Stimulated activated CD4-positive, alpha-beta T cell treated with anti-CD3 and anti-CD28 coated beads, Interleukin-1b, Interleukin-23, amount 100 ng/mL, for 4 hours (primary cell): ENCODE measurements around the gene TAF6.

ENCODE experiments used
- DNase-seq, 2 donors: peaks; one replicate each; pipeline ENCODE4 v3.0.0-alpha.2; 2020; ENCODE audit warnings: low read depth in 2 of 2

TAF6 gene

DNA sequence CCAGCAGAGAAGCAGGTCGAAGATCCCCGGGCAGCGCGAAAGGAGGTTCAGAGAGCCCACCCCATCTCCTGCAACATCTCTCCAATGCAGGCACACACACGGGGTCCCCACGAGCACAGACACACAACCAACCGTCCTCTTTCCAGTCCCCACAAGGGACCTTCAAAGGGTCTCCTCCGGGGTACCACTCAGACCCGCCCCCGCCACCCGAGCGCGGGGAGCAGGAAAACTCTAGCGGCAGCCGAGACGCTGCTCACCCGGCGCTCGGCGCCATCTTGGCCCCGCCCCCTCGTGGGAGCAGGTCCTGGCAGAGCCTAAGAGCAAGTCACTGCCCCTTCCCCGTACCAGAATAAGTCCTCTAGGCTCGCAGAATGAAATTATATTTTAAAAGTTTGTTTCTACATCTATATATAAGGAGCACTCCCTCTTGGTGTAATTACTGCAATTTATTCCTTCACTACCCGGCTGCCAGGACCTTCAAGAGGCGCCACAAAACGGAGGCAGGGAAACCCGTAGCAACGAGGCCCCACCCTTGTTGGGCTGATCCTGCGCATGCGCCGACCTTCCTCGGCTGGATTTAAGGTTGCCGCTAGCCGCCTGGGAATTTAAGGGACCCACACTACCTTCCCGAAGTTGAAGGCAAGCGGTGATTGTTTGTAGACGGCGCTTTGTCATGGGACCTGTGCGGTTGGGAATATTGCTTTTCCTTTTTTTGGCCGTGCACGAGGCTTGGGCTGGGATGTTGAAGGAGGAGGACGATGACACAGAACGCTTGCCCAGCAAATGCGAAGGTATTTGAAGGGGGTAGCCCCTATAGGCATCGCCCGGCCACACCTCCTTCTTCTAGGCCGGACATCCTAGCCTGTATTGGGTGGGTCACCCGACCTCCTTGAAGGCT is at the start of gene TAF6, which contains the start of gene CNPY4:
TAF6 (minus strand) TSS at position 287 of the 898 bp plus-strand sequence. CDS start 5,149 bp downstream, outside the sequence.
CNPY4 (plus strand) TSS at position 563 of the 898 bp plus-strand sequence; CDS start at position 674, 111 bp downstream.
- peak; percentile 94 for DNase-seq

DNA sequence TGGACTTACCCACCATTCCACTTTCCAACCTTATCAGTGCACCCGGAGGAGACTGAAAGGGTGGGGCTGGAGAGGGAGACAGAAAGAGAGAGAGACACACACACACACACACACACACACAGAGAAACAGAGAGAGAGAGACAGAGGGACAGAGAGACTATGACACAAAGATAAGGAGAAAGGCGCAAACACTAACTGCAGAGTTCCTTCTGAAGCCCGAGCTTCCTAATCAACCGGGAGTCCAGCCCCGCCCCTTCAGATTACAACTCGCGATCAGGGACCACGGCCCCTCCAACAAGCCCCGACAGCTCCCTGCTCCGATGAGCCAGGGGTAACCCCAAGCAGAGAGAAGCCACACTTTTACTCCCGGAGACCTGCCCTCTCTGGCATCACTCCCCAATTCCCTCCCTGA is 48.8 kb upstream of the TAF6 start:
- no peak for DNase-seq

DNA sequence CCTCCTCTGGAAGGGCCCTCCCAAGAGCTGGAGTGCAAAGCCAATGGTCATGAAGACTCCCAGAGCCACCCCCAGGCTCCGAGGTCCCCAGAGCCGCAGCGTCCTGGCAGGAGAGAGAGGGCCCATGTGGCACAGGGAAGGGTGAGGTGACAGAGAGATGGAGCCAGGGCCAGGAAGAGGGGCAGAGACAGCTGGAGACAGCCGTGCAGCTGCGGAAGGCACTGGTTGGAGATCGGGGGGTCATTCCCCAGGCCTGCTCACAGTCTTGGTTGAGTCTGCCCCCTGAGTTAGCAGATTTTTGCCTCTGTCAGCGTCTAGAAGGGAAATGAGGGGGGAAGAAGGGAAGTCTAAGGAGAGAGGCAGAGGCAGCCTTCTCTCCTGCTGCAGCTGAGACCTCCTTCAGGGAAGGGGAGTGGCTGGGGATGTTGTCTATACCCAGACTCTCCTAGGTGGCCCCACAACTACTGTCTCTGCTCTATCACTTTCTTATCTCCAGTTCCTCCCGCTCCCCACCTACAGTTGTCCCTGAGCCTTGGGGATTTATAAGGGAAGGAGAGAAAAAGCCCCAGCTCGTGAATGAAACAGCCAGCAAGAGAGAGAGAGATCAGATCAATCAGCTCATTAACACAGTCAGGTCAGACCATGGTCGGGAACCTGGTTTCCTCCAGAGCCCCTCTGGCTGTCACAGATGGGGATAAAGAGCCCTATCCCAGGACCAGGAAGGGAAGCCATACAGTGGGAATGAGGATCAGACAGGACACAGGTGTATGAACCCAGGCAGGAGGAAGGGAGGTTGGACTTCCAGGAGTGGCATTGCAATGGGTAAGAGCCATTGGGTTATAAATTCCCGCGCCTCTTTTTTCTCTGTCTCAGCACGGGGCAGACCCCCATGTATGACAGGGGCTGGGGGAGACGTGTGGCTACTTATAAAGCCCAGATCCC is 48.1 kb upstream of the TAF6 start:
- DNase-seq, result no peak

DNA sequence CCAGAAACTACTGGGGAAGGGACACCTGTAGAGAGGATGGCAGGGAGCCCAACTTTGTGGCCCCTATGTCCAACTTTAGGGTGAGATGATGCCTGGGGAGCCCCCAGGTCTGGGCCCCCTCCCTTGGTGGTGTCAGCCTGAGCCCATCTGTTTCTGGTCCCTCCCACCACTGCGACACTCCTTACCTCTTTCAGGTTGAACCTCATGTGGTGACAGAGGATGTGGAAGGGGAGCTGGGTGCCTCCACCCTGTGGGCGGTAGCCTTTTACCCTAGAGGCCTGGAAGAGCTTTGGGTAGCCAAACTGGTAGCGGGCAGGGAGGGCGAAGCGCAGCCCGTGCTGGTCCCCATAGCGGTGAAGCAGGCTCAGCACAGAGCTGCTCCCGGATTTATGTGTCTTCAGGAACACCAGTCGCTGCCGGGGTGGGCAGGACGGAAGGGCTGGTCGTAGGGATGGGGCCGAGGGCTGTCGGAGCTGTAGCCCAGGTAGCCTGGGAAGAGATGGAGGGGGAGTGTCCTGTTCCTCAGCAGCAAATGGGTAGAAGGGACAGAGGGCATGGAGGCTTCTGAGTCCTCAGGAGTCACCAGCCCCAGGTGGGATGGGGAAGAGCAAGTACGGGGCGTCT is 47.3 kb upstream of the TAF6 start:
- DNase-seq, result no peak

DNA sequence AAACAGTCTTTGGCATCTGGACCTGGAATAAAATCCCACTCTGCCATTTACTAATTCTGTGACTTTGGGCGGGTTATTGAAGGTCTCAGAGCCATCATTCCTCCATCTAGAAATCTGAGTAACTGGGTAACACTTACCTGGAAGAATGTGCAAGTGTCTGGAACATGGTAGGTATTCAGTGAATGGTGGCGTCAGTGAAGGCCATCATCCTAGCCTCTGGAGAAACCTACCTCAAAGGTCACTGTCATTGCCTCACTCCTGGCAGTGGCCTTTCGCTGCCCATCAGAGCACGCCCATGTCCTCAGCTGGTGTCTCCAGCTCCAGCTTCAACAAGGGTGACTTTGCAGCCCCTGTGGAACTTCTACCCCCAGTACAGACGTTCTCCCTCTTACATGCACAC is 44.7 kb upstream of the TAF6 start:
- no peak for DNase-seq

DNA sequence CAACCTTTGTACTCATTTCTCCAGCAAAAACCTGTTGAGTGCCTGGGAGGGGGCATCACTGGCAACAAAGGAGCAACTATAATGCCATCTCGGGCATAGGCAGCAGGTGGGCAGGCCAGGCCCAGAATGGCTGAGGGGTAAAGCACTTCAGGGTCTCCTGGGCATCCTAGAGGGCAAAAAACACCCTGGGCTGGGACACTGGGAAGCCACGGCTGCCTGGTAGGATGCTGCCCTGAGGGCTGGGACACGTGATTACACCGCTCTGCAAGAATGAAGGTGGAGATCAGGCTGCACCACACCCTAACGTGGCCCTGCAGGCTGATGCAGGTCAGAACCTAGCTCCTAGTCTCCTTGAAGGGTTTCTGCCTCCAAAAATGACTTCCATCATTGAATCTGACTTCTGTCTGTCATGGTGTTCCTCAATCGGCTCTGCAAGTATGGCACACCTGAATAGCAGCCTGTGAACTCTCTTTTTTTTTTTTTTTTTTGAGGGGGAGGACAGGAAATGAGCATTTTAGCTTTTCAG is 43.9 kb upstream of the TAF6 start:
- DNase-seq, result no peak

DNA sequence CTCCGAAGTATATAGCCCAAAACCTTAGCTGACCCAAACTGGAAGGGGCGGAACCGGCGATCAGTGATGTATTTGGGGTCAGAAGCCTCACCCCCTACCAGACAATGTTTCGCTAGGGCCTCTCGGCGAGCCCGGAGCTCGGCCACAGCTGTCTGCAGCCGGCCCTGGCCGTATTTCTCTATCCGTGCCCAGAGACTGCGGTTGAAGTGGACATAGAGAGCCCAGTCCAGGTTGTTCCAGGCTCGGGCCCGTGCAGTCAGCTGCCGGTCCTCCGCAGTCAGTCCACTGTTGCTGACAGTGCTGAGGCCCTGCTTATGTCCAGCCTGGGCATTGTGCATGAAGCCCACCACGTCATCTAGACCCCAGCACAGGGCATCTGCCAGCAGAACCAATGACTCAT is 40.9 kb upstream of the TAF6 start:
- DNase-seq, result no peak

DNA sequence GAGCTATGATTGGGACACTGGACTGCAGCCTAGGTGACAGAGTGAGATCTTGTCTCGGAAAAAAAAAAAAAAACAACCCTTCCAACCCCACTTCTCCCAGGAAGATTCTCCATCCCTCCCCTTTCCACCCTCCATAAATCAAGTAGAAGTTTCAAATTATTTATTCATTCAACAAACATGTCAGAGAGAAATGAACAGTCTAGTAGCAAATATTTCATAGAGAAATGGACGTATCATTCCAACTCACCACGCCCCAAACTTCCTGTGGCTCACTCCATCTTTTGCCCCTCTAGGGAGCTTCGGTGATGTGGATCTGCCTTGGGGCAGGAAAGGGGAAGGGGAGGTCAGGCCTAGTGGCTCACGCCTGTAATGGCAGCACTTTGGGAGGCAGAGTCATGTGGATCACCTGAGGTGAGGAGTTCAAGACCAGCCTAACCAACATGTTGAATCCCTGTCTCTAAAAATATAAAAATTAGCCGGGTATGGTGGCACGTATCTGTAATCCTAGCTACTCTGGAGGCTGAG is 40.0 kb upstream of the TAF6 start:
- no peak for DNase-seq

DNA sequence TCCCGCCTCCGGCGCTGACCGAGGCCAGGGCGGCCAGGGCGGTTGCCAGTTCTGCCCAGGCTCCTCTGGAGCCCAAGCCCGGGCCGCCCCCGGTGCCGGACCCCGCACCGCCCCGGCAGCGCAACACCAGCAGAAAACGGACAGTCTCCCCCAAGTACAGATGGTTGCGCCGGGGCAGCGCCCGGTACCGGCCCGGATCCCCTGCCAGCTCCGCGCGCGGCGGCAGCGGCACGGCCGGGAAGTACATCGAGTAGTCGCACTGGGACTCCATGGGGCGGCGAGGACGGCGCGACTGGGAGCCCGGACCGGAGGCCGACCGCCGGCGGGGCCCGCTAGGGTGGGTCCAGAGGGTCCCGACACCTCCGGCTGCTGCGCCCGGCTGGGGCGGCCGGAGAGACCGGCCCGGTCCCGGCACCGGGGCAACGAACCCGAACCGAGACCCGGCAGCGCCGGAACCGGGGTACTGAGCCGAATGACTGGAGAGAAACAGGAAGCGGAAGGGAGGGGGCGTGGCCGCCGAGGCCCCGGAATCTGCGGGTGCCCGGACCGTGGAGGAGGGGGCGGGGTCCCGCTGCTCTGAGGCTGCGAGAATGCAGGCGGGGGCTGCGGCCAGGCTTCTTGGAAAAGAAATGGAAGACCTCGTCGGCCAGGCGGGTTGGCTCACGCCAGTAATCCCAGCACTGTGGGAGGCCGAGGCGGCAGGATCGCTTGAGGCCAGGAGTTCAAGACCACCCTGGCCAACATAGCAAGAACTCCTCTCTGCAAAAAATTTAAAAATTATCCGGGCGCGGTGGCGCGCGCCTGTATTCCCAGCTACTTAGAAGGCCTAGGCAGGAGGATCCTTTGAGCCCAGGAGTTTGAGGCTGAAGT is 39.3 kb upstream of the TAF6 start, which contains the start of gene TRAPPC14:
TRAPPC14 (minus strand) TSS at position 495 of the 870 bp plus-strand sequence; CDS start at position 271, 224 bp downstream.
- DNase-seq, result peak; percentile 88 to 96

DNA sequence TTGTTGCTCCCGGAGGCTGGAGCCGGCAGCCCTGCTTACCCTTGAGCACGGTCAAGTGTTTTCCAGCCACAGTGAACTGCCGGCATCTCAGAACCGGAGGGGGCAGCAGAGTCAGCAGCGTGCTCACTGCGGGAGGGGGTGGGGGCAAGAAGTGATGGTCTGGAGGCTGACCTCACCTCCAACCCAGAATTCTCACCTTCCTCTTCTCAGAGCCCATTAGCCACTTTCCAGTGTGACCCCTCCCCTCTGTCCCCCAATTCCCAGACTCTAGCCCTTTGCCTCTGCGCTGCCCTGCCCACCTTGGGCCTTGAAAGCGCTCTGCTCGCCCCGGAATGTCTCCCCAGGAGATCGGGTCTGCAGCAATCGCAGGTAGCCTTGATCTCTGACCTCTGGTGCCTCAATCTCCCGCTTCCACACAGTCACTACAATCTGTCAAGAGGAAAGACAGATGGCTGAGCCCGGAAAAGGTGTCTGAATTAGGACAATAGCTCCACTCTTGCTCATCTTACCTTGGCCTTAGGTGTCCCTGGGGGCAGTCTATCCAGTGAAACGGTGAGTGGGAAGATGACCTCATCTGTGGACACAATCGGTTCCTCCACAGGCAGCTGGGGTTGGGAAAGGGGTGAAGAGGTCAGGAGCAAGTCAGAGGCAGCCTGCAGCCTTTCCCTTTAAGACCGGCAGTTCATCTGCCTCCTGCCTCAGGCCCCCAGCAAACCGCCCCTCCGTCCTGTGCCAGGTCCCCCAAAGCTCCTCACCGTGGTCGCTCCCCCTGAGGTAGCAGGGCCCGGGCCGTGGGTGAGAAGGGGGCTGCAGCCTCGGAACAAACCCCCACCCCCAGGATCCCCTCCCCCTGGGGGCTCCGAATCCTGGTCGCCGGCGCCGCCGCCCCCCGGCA is 38.4 kb upstream of the TAF6 start:
- DNase-seq, result no peak

DNA sequence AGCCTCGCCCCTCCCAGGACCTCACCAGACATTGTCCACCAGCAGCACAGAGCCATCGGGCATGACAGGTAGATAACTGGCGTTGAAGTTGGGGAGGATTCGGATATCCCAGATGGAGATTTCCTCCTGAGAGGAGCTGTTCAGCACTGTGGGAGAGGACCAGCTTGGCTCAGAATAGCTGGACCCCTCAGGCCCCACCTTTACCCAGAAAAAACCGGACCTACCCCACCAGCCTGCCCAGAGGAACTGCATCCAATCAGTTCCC is 37.8 kb upstream of the TAF6 start:
- no peak for DNase-seq

DNA sequence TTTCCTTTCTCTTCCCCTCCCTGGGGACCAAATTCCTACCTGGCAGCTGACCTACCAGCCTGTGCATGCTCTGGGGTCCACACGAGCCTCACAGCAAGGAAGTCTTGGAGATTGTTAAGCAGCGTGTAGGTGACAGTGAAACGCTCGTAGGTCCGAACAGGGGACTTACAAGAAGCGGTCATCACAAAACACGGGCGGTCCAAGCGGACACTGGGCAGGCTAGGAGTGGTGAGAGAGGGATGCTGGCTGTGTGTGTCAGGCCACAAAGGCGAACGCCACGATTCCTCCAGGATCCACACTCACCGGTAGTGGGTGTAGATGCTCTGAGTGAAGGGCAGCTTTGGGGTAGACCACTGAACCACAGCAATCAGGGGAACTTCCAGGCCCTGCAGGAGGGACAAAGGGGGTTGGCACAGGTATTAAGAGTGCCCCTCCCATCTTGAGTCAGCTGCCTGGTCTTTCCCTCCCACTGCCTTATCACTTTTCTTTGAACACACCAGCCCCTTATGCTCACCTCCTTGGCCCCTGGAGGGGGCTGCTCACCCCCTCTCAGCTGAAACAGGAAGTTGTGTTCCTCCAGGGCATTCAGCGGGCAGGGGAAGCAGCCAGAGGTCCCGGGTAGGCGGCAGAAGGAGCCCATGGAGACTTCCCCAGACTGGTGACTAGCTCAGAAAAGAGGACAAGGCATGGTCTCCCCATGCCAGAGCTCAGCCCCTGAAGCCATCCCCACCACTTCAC is 37.3 kb upstream of the TAF6 start:
- no peak for DNase-seq

DNA sequence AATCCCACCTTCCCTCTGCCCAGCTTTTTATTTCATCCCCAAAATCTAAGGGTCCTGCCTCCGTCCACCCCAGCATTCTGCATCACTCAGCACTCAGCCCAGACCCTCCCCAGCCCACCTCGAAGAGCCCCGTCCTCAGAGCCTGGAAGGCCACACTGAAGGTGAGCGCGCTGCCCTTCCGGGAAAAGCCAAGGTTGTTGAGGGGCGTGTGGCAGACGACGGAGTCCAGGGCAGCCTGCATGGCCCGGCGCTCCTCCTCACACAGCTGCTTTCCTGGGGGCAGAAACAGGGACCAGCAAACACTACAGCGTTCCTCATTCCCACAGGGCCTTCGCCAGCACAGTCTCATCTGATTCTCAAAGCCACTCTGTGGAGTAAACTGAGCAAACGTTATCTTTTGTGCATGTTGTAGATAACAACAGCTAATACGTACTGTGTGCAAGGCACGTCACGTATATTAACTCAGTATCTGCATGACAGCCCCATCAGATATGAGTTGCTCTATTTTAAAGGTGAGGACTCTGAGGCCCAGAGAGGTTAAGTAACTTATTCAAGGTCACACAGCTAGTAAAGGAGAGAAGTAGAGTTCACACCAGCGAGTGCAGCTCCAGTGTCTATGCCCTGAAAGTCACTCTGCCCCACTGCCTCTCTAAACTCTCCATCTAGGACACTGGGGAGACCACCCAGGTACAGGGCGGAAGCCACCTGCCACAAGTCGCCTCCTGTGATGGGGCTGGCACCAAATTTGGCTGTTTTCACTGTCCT is 36.6 kb upstream of the TAF6 start:
- no peak for DNase-seq

DNA sequence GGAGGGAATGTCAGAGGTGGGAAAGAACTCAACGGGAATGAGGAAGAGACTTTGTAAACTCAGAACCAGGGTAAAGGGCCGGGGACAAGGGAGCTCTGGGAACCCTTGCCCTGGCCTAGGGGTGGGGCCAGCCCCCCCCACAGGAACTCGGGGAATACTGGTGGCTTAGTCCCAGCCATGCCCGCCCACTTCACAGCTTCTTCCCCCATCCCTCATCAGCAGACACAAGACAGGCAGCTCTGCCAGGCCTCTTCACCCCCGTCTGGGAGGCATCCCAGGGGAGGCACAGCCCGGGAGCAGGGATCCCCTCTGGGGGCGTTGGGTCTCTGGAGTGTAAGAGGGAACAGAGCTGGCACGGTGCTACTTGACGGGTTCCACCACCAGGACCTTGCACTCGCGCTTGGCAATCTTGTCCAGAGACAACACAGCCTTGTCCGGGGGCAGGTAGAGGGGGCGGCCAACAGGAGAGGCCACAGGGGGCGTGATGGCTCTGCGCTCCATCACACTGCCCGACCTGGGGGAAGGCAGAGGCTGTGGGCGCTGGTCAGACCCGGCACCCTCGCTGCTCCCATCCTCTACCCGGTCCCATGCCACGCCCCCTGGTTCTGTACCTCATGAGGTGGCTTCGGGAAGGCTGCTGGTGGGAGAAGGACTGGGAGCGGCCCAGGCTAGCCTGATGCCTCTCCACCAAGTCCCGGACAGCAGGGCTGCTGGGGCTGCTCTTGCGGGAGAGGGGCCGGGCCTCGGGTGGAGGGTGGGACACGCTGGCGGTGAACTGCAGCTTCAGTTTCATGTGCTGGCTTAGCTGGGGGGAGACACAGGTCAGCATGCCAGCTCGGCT is 35.7 kb upstream of the TAF6 start:
- DNase-seq, result no peak

DNA sequence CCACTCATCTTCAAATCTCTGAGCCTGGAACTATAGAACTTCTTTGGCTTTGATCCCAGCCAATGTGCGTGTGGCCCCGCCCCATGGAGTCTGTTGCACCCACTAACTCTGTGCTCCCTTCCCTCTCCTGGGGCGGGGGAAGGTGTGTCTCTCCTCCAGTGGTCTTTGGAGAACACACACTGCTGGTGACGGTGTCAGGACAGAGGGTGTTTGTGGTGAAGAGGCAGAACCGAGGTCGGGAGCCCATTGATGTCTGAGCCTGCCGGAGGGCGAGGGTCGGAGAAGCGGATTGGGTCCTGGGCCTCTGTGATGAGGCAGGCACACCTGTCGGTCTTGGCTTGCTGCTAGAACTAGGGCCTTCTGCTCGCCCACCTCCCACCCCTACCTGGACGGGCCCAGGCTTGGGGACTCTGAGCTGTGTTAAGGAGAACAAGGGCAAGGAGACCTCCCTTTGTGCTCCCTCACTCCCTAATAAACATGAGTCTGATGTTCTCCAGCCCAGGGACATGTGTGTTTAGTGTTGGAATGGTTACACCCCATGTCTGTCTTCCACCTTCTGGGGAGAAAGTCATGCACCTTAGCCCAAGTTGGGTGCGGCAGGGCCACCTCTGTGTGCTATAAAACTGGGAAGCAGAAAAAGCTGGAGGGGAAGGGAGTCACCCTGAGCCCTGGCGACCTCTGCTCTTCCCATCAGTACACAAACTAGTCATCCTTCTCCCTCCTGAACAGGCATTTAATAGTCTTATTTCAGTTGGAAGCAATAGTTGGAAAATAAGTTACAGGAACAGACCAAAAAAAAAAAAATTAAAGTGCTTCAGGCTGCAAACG is 34.8 kb upstream of the TAF6 start:
- no peak for DNase-seq

DNA sequence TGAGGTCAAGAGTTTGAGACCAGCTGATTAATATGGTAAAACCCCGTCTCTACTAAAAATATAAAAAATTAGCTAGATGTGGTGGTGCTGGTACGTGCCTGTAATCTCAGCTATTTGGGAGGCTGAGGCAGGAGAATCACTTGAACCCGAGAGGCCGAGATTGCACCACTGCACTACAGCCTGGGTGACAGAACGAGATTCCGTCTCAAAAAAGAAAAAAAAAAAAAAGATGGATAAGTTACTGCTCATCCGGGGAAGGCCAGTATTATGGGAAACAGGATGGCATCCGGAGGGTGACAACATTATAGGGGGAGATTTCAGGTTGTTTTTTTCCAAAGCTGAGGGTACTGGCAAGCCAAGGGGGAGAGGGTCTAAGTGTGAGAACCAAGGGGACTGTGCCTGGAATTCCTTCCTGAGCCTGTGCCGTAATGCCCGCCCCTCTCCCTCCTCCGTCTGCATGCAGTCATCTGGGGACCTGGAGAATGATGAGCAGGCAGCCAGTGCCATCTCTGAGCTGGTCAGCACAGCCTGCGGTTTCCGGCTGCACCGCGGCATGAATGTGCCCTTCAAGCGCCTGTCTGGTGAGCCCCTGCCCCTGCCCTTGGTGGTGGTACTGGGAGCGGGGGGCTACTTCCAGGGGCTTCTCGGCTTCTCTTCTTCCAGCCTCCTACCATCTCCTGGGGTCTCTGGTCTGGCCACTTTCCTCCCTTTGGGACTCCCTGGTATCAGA is 33.9 kb upstream of the TAF6 start:
- DNase-seq, result no peak
